HepG2 (cell line): ENCODE results near the gene PRKAR2A. TPM values are rescaled to one million over a fixed set of nuclear protein-coding genes. Genes with fewer than 3 reads are reported as not detected.

Source experiments
- AKAP8 ChIP-seq: sonication (generic); formaldehyde crosslinking; IDR thresholded peaks from 2 replicates; pipeline ENCODE4 v1.5.1; 2020; ENCODE audit warnings: mild to moderate bottlenecking, missing genetic modification reagents
- ARNT2 ChIP-seq: sonication (generic); formaldehyde crosslinking; IDR thresholded peaks from 2 replicates; pipeline ENCODE4 v1.8.0; 2022; ENCODE audit warnings: mild to moderate bottlenecking, low read depth, missing genetic modification reagents, moderate library complexity
- CC2D1A ChIP-seq: sonication (generic); formaldehyde crosslinking; IDR thresholded peaks from 2 replicates; pipeline ENCODE4 v1.8.1; 2023; ENCODE audit warnings: mild to moderate bottlenecking, missing genetic modification reagents
- CEBPB ChIP-seq: IDR thresholded peaks from 2 replicates; pipeline ENCODE4 v1.6.1; 2011; ENCODE audit warnings: low read depth, low read length, improper control_type of control experiment, borderline replicate concordance
- DMAP1 ChIP-seq: IDR thresholded peaks from 2 replicates; pipeline ENCODE4 v1.6.1; 2016
- GMEB1 ChIP-seq: sonication (generic); formaldehyde crosslinking; IDR thresholded peaks from 2 replicates; pipeline ENCODE4 v1.5.1; 2020; ENCODE audit warnings: missing genetic modification reagents, mild to moderate bottlenecking, borderline replicate concordance
- KLF6 ChIP-seq: IDR thresholded peaks from 2 replicates; pipeline ENCODE4 v1.8.0; 2016; ENCODE audit warnings: missing biosample characterization, missing genetic modification reagents
- MAFG ChIP-seq: sonication (generic); formaldehyde crosslinking; IDR thresholded peaks from 2 replicates; pipeline ENCODE4 v1.5.1; 2020; ENCODE audit warnings: mild to moderate bottlenecking, missing genetic modification reagents
- PCBP2 ChIP-seq: fragments of 200-400 bp; formaldehyde crosslinking; optimal IDR thresholded peaks from 2 replicates; pipeline ENCODE3; 2018; ENCODE audit warnings: low read length, low read depth; ENCODE audit not compliant: poor library complexity, severe bottlenecking
- POGZ ChIP-seq: sonication (generic); formaldehyde crosslinking; IDR thresholded peaks from 2 replicates; pipeline ENCODE4 v1.4.0; 2020; ENCODE audit warnings: mild to moderate bottlenecking, missing genetic modification reagents
- PREB ChIP-seq: sonication (generic); formaldehyde crosslinking; IDR thresholded peaks from 2 replicates; pipeline ENCODE4 v1.4.0; 2020; ENCODE audit warnings: missing genetic modification reagents
- SAFB2 ChIP-seq: sonication (generic); formaldehyde crosslinking; IDR thresholded peaks from 2 replicates; pipeline ENCODE4 v1.5.1; 2020; ENCODE audit warnings: missing genetic modification reagents, low read depth, mild to moderate bottlenecking, borderline replicate concordance
- SP140L ChIP-seq: sonication (generic); formaldehyde crosslinking; IDR thresholded peaks from 2 replicates; pipeline ENCODE4 v1.4.0; 2020; ENCODE audit warnings: missing genetic modification reagents, borderline replicate concordance
- TEAD2 ChIP-seq: sonication (generic); formaldehyde crosslinking; IDR thresholded peaks from 2 replicates; pipeline ENCODE4 v1.9.0; 2021; ENCODE audit warnings: missing genetic modification reagents
- XRCC5 ChIP-seq: fragments of 200-400 bp; formaldehyde crosslinking; optimal IDR thresholded peaks from 2 replicates; pipeline ENCODE3; 2017; ENCODE audit warnings: mild to moderate bottlenecking, low read length
- ZBTB37 ChIP-seq: sonication (generic); formaldehyde crosslinking; IDR thresholded peaks from 2 replicates; pipeline ENCODE4 v1.4.0; 2020; ENCODE audit warnings: mild to moderate bottlenecking, missing genetic modification reagents
- ZMYM2 ChIP-seq: sonication (generic); formaldehyde crosslinking; IDR thresholded peaks from 2 replicates; pipeline ENCODE4 v1.8.0; 2022; ENCODE audit warnings: mild to moderate bottlenecking, missing genetic modification reagents
- ZNF33A ChIP-seq: sonication (generic); formaldehyde crosslinking; IDR thresholded peaks from 2 replicates; pipeline ENCODE4 v1.5.1; 2020; ENCODE audit warnings: missing genetic modification reagents, mild to moderate bottlenecking, moderate library complexity, borderline replicate concordance
- ZNF431 ChIP-seq: sonication (generic); formaldehyde crosslinking; IDR thresholded peaks from 2 replicates; pipeline ENCODE4 v1.9.0; 2022; ENCODE audit warnings: missing genetic modification reagents, low read depth, mild to moderate bottlenecking, borderline replicate concordance
- ZNF432 ChIP-seq: sonication (generic); formaldehyde crosslinking; IDR thresholded peaks from 2 replicates; pipeline ENCODE4 v1.5.0; 2020; ENCODE audit warnings: missing genetic modification reagents, mild to moderate bottlenecking, borderline replicate concordance
- ZNF512B ChIP-seq: sonication (generic); formaldehyde crosslinking; IDR thresholded peaks from 2 replicates; pipeline ENCODE4 v1.5.1; 2020; ENCODE audit warnings: missing genetic modification reagents, mild to moderate bottlenecking, borderline replicate concordance
- ZNF557 ChIP-seq: sonication (generic); formaldehyde crosslinking; IDR thresholded peaks from 2 replicates; pipeline ENCODE4 v1.4.0; 2020; ENCODE audit warnings: missing genetic modification reagents
- ZNF580 ChIP-seq: IDR thresholded peaks from 2 replicates; pipeline ENCODE4 v1.6.1; 2016; ENCODE audit warnings: low read depth, borderline replicate concordance
- ZNF615 ChIP-seq: sonication (generic); formaldehyde crosslinking; IDR thresholded peaks from 2 replicates; pipeline ENCODE4 v1.5.0; 2020; ENCODE audit warnings: mild to moderate bottlenecking, missing genetic modification reagents, borderline replicate concordance
- ZNF619 ChIP-seq: sonication (generic); formaldehyde crosslinking; IDR thresholded peaks from 2 replicates; pipeline ENCODE4 v1.4.0; 2020; ENCODE audit warnings: mild to moderate bottlenecking, missing genetic modification reagents
- polyA plus RNA-seq, 8 experiments: library from polyadenylated mRNA; depleted of rRNA in 3 of 8; stranded (reverse) in 7 of 8; unstranded in 1 of 8; fragments of >200 nt; fragmentation: Illumina TruSeq in 4 of 8; extraction: Trizol in 4 of 8; gene quantifications; 2 replicates each; pipeline versions ENCODE4 v1.2.1 to v1.2.3, GENCODE V29; 2011 to 2016; ENCODE audit warnings: low read depth in 4 of 8, missing spikeins in 1 of 8, mixed read lengths in 1 of 8; ENCODE audit not compliant: insufficient read depth in 1 of 8
- total RNA-seq, 5 experiments: library from RNA; depleted of rRNA; stranded (reverse); fragments of >200 nt; fragmentation: Illumina TruSeq; extraction: Trizol; gene quantifications; 2 replicates each; pipeline ENCODE4 v1.2.3, GENCODE V29; 2016; ENCODE audit warnings: low read depth in 1 of 5

PRKAR2A gene
- total and polyA plus RNA-seq, 2 of the 13 experiments (the other 11 are each of a cell fraction or from before 2014, with no cell fraction given), result 11.8 to 29.2 TPM

- TF ChIP-seq ZNF615, result no peak
- no peak for TF ChIP-seq PCBP2
- peak; percentile 64; the same call in 1 of the 2 replicates for TF ChIP-seq MAFG (CRISPR knock-in tag)
- no peak for TF ChIP-seq ZNF557 (CRISPR knock-in tag)
- TF ChIP-seq ARNT2, result no peak
- no peak for TF ChIP-seq PREB (CRISPR knock-in tag)
- TF ChIP-seq TEAD2, result no peak
- TF ChIP-seq AKAP8 (CRISPR knock-in tag), result no peak
- TF ChIP-seq ZNF619, result no peak
- TF ChIP-seq ZMYM2 (CRISPR knock-in tag), result no peak
- no peak for TF ChIP-seq POGZ (CRISPR knock-in tag)
- TF ChIP-seq ZNF580 (CRISPR knock-in tag), result no peak
- peak; percentile 18; the same call in 1 of the 2 replicates for TF ChIP-seq CEBPB
- no peak for TF ChIP-seq ZNF512B
- TF ChIP-seq GMEB1 (CRISPR knock-in tag), result no peak
- no peak for TF ChIP-seq SP140L
- no peak for TF ChIP-seq XRCC5
- no peak for TF ChIP-seq CC2D1A (CRISPR knock-in tag)
- TF ChIP-seq ZNF33A, result no peak
- no peak for TF ChIP-seq DMAP1 (CRISPR knock-in tag)
- TF ChIP-seq ZBTB37 (CRISPR knock-in tag), result 0 out of 2 replicates have a peak, but pooled peaks have one; percentile 48
- TF ChIP-seq ZNF431 (CRISPR knock-in tag), result no peak
- TF ChIP-seq ZNF432, result no peak
- TF ChIP-seq KLF6 (CRISPR knock-in tag), result no peak
- no peak for TF ChIP-seq SAFB2 (CRISPR knock-in tag)
These were observed 49.3 kb upstream of the PRKAR2A start (continued) for GRCh38 chr3:48896936-48897335.
